WTC11 (cell line): ENCODE results near the gene RNF222. TPM values are rescaled to one million over a fixed set of nuclear protein-coding genes. Genes with fewer than 3 reads are reported as not detected.

Experiments used
- ATAC-seq: fragments of 200-7000 bp; cut with Tn5 transposase; 2 replicates; pipeline ENCODE4 v1.10.0; 2021; ENCODE audit warnings: mild to moderate bottlenecking, moderate library complexity
- CTCF ChIA-PET: fragments of 300-600 bp; sonication (Branson Sonifier 250); formaldehyde crosslinking; loops from one replicate; lab custom pipeline; 2021; ENCODE audit warnings: antibody characterized with exemption; lab: Charles Lee
- POLR2A ChIA-PET: fragments of 350-600 bp; sonication (Branson Sonifier 250); formaldehyde crosslinking; loops from one replicate; lab custom pipeline; 2021; ENCODE audit warnings: antibody characterized with exemption; lab: Charles Lee
- DNase-seq: peaks from one replicate; pipeline ENCODE4 v3.0.0; 2021; ENCODE audit warnings: low spot score
- H3K27ac Mint-ChIP-seq: 2 replicates; pipeline ENCODE4 v1.8.0; 2021; ENCODE audit warnings: mixed read lengths
- H3K27me3 Mint-ChIP-seq: 2 replicates; pipeline ENCODE4 v1.8.0; 2021; ENCODE audit warnings: low read depth, mild to moderate bottlenecking, moderate library complexity, mixed read lengths
- H3K36me3 Mint-ChIP-seq: 2 replicates; pipeline ENCODE4 v1.8.0; 2021; ENCODE audit warnings: mixed read lengths
- H3K4me1 Mint-ChIP-seq: 2 replicates; pipeline ENCODE4 v1.8.0; 2022; ENCODE audit warnings: mixed read lengths
- H3K4me3 Mint-ChIP-seq: 2 replicates; pipeline ENCODE4 v1.8.0; 2021; ENCODE audit warnings: mild to moderate bottlenecking, moderate library complexity, mixed read lengths
- H3K9me3 Mint-ChIP-seq: 2 replicates; pipeline ENCODE4 v1.8.0; 2021; ENCODE audit warnings: mixed read lengths
- ATF2 ChIP-seq: sonication (generic); formaldehyde crosslinking; IDR thresholded peaks from 2 replicates; pipeline ENCODE4 v1.8.1; 2022; ENCODE audit warnings: low read depth, missing genetic modification reagents, borderline replicate concordance
- E2F5 ChIP-seq: sonication (generic); formaldehyde crosslinking; IDR thresholded peaks from 2 replicates; pipeline ENCODE4 v1.8.1; 2022; ENCODE audit warnings: mild to moderate bottlenecking, moderate library complexity, missing genetic modification reagents
- ETV6 ChIP-seq: sonication (generic); formaldehyde crosslinking; IDR thresholded peaks from 2 replicates; pipeline ENCODE4 v1.8.1; 2022; ENCODE audit warnings: mild to moderate bottlenecking, missing genetic modification reagents
- FOXP1 ChIP-seq: sonication (generic); formaldehyde crosslinking; IDR thresholded peaks from 2 replicates; pipeline ENCODE4 v1.8.0; 2022; ENCODE audit warnings: missing genetic modification reagents, mild to moderate bottlenecking, moderate library complexity, borderline replicate concordance
- GRHL2 ChIP-seq: fragments of 250-450 bp; sonication (Bioruptor Pico); IDR thresholded peaks from 2 replicates; pipeline ENCODE4 v1.8.0; 2022; ENCODE audit warnings: mild to moderate bottlenecking, moderate library complexity; ENCODE audit not compliant: insufficient replicate concordance, severe bottlenecking
- HMGA2 ChIP-seq: fragments of 250-450 bp; sonication (Bioruptor Pico); IDR thresholded peaks from 2 replicates; pipeline ENCODE4 v1.4.0; 2021; ENCODE audit warnings: mild to moderate bottlenecking, moderate library complexity
- JAZF1 ChIP-seq: fragments of 250-450 bp; sonication (Bioruptor Pico); IDR thresholded peaks from 2 replicates; pipeline ENCODE4 v1.9.0; 2021; ENCODE audit warnings: moderate library complexity, mild to moderate bottlenecking, inconsistent platforms
- JUN ChIP-seq: sonication (generic); formaldehyde crosslinking; IDR thresholded peaks from 2 replicates; pipeline ENCODE4 v1.8.0; 2023; ENCODE audit warnings: mild to moderate bottlenecking, missing genetic modification reagents
- MXD4 ChIP-seq: fragments of 250-450 bp; sonication (Bioruptor Pico); IDR thresholded peaks from 2 replicates; pipeline ENCODE4 v1.8.0; 2021; ENCODE audit warnings: mild to moderate bottlenecking, moderate library complexity, borderline replicate concordance
- NFE2L1 ChIP-seq: sonication (generic); formaldehyde crosslinking; IDR thresholded peaks from 2 replicates; pipeline ENCODE4 v1.8.1; 2023; ENCODE audit warnings: missing genetic modification reagents
- NR3C1 ChIP-seq: sonication (generic); formaldehyde crosslinking; conservative IDR thresholded peaks from 2 replicates; pipeline ENCODE4 v1.8.1; 2023; ENCODE audit warnings: low read depth, mild to moderate bottlenecking, missing genetic modification reagents
- PRDM15 ChIP-seq: sonication (generic); formaldehyde crosslinking; IDR thresholded peaks from 2 replicates; pipeline ENCODE4 v1.8.0; 2022; ENCODE audit warnings: missing genetic modification reagents
- SMAD3 ChIP-seq: sonication (generic); formaldehyde crosslinking; IDR thresholded peaks from 2 replicates; pipeline ENCODE4 v1.8.0; 2022; ENCODE audit warnings: missing genetic modification reagents, mild to moderate bottlenecking, borderline replicate concordance
- SP1 ChIP-seq: sonication (generic); formaldehyde crosslinking; conservative IDR thresholded peaks from 2 replicates; pipeline ENCODE4 v1.8.1; 2022; ENCODE audit warnings: missing genetic modification reagents
- STAT6 ChIP-seq: sonication (generic); formaldehyde crosslinking; conservative IDR thresholded peaks from 2 replicates; pipeline ENCODE4 v1.8.1; 2023; ENCODE audit warnings: mild to moderate bottlenecking, low read depth, missing genetic modification reagents, moderate library complexity
- TEAD1 ChIP-seq: sonication (generic); formaldehyde crosslinking; IDR thresholded peaks from 2 replicates; pipeline ENCODE4 v1.8.0; 2022; ENCODE audit warnings: mild to moderate bottlenecking, missing genetic modification reagents
- USF1 ChIP-seq: sonication (generic); formaldehyde crosslinking; IDR thresholded peaks from 2 replicates; pipeline ENCODE4 v1.8.0; 2022; ENCODE audit warnings: mild to moderate bottlenecking, missing genetic modification reagents
- ZNF121 ChIP-seq: sonication (generic); formaldehyde crosslinking; IDR thresholded peaks from 2 replicates; pipeline ENCODE4 v1.8.0; 2023; ENCODE audit warnings: missing genetic modification reagents
- total RNA-seq: library from RNA; stranded (reverse); gene quantifications from 3 replicates; pipeline ENCODE4 v1.2.3, GENCODE V29; 2021

The RNF222 gene
- total RNA-seq, 1 experiment from 2014 or later, result not detected

- no peaks in the 10 kb centered on the region for H3K36me3 Mint-ChIP-seq
- no peak overlapping the region for H3K4me3 Mint-ChIP-seq
- ChIA-PET CTCF (interaction anchor here (1.1 kb wide), 1 partner anchor 56 kb away, joined by 3 read pairs; no protein-coding TSS in a partner anchor), POLR2A (interaction anchor here (0.9 kb wide), 1 partner anchor 13 kb away, joined by 3 read pairs; no protein-coding TSS in a partner anchor)
- peaks cover 4% of the 10 kb centered on the region for H3K9me3 Mint-ChIP-seq
- no peak for DNase-seq
- peak overlapping the region; percentile 3; the same call in 1 of the 2 replicates for H3K27ac Mint-ChIP-seq
- ATAC-seq, result no peak
- TF ChIP-seq ETV6 (CRISPR knock-in tag) (no peak), SP1 (CRISPR knock-in tag) (no peak), GRHL2 (CRISPR knock-in tag) (no peak), TEAD1 (CRISPR knock-in tag) (no peak), E2F5 (CRISPR knock-in tag) (no peak), ATF2 (CRISPR knock-in tag) (no peak), NR3C1 (no peak), SMAD3 (CRISPR knock-in tag) (no peak), PRDM15 (CRISPR knock-in tag) (no peak), STAT6 (CRISPR knock-in tag) (no peak), USF1 (CRISPR knock-in tag) (no peak), JAZF1 (no peak), HMGA2 (CRISPR knock-in tag) (no peak), MXD4 (no peak), JUN (CRISPR knock-in tag) (no peak), FOXP1 (CRISPR knock-in tag) (no peak), NFE2L1 (no peak), ZNF121 (CRISPR knock-in tag) (no peak)
- peaks cover 19% of the 10 kb centered on the region for H3K4me1 Mint-ChIP-seq
- H3K27me3 Mint-ChIP-seq, result 0 out of 2 replicates have a peak, but pooled peaks cover 2% of the 10 kb centered on the region
These were observed 43.4 kb downstream of the RNF222 start for GRCh38 chr17:8354236-8354635.
